NCI-H460 (cell line): ENCODE data around the gene WFDC9. TPM values are rescaled to one million over a fixed set of nuclear protein-coding genes. Genes with fewer than 3 reads are reported as not detected.
"Not testable (repeated sequence)": the region's sequence is repeated elsewhere in the genome, so short reads cannot be mapped to it uniquely, and the experiment has no call there.

Experiments used
- DNase-seq: peaks from one replicate; pipeline ENCODE4 v3.0.0-alpha.2; 2016; ENCODE audit warnings: low read depth; ENCODE audit errors: extremely low read depth
- polyA plus RNA-seq: library from polyadenylated mRNA; depleted of rRNA; stranded (reverse); fragments of >200 nt; gene quantifications from 2 replicates; pipeline ENCODE4 v1.2.3, GENCODE V29; 2014; cell fraction: nucleus; rRNA removed
- total RNA-seq: library from RNA; depleted of rRNA; stranded (reverse); fragments of >200 nt; shearing (Covaris generic); gene quantifications from 2 replicates; pipeline ENCODE4 v1.2.3, GENCODE V29; 2014; rRNA removed

Gene WFDC9
- total RNA-seq, result not detected in 2 replicates
- polyA plus RNA-seq, result not detected in 2 replicates

- DNase-seq, result no peak
Observed at GRCh38 chr20:45631184-45631583, at the start of gene WFDC9. TSS of gene WFDC9 (minus strand) at chr20:45631284. CDS start at chr20:45610181, 21,103 bp downstream.

DNA sequence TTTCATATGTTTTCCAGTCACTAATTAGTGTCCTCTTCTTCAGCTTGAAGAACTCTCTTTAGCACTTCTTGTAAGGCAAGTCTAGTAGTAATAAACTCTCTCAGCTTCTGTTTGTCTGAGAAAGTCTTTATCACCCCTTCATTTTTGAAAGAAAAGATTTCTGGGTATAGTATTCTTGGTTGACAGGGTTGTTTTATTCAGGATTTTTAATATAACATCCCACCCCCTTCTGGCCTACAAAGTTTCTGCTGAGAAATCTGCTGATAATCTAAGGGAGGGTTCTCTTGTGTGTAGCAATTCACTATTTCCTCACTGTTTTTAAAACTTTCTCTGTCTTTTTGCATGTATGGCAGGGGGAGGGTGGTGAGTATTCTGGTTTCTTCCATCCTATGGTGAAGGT, 48.6 kb upstream of the WFDC9 start:
- no peak for DNase-seq

DNA sequence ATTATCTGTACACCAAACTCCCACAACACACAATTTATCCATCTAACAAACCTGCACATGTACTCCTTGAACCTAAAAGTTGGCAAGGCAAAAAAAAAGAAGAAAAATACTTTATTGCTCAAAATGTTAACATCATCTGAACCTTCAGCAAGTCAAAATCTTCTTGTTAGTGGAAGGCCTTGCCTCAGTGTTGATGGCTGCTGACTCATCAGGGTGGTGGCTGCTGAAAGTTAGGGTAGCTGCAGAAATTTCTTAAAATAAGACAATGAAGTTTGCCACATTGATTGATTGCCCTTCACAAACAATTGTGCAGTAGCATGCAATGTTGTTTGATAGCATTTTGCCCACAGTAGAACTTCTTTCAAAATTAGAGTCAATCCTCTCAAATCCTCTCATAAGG, 41.7 kb upstream of the WFDC9 start:
- no peak for DNase-seq

DNA sequence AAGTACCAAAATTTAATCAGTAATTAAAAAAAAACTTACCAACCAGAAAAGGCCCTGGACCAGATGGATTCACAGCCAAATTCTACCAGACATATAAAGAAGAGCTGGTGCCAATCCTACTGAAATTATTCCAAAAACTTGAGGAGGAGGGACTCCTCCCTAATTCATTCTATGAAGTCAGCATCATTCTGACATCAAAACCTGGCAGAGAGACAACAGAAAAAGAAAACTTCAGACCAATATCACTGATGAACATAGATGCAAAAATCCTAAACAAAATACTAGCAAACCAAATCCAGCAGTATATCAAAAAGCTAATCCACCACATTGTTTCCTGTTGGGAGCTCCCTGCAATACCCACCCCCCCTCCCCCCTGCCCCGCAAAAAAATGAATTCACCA, 39.1 kb upstream of the WFDC9 start, which contains the start of gene WFDC11:
WFDC11 (minus strand) TSS at position 101 of the 400 bp plus-strand sequence. CDS start 19,639 bp downstream, outside the sequence.
- DNase-seq, result no peak

GRCh38 chr20:45657038-45657437, 26.0 kb upstream of the WFDC9 start:
- DNase-seq, result not testable (repeated sequence)

GRCh38 chr20:45651726-45652125, 20.6 kb upstream of the WFDC9 start:
- DNase-seq, result not testable (repeated sequence)

GRCh38 chr20:45649312-45649863, 18.3 kb upstream of the WFDC9 start:
- DNase-seq, result no peak

DNA sequence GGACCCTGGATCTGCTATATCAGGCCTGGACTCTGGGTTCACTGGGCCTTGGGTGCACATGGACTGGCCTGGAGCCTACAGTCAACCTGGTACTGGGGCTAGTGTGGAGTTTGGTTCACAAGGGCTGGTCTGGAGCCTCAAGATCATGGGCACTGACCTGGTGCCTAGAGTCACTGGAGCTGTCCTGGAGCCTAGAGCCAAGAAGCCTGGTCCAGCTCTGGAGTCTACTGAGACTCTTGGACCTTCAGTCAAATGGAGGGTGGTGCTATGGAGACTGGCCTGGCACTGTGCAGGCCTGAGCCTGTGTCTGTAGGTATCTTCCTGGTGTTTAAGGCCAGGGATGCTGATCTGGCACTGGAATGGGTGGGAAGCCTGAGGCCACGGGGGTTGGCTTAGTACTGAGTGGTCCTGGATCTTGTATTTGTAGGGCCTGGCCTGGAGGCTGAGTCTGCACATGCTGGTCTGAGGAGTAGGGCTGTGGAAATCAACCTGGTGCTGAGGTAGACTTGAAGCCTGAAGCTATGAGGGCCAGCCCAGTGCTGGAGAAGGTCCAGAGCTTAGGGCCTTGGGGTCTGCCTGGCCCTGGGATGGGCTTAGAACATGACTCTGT, 16.5 kb upstream of the WFDC9 start:
- DNase-seq, result no peak

DNA sequence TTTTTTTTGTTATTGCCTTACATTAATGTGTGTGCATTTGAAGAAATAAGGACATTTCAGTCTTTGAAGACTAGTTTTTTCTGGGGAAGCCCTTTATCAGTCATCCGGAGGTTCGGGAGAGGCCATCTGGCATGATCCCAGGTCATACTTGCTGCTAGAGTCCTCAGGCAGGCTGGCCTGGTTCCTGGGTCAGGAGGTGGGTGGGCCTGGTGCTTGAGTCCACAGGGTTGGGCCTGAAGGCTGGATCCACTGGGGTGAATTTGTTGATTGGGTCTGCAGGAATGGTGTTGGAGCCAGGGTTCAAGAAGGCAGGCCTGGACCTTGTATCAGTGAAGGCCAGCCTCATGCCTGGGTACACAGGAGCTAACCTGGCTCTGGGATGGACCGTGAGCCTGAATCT, 15.8 kb upstream of the WFDC9 start:
- no peak for DNase-seq

- DNase-seq, result not testable (repeated sequence)
Observed at GRCh38 chr20:45645869-45646268, 14.8 kb upstream of the WFDC9 start.

DNA sequence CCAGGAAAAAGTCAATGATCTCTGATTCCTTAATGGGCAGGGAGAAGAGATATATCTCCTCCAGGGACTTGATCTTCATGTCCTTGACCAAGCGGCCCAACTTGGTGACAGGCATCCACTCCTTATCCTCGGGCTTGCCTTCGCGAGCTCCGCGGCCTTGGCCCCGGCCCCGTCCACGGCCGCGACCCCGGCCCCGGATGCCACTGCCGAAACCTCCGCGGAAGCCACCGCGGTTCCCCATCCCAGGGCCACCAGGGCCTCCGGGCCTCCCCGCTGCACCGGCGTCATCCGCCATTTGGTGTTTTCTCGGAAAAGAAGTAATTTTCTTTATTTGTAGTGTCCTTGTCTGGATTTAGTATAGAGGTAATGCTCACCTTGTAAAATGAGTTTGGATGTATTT, 10.0 kb upstream of the WFDC9 start:
- not testable (repeated sequence) for DNase-seq

- DNase-seq, result no peak
Observed at GRCh38 chr20:45639687-45640086, 8.6 kb upstream of the WFDC9 start.

- DNase-seq, result no peak
Observed at GRCh38 chr20:45636513-45636912, 5.4 kb upstream of the WFDC9 start.

- DNase-seq, result no peak
Observed at GRCh38 chr20:45630371-45630770, 713 bp downstream of the WFDC9 start.

GRCh38 chr20:45629496-45630100, 1.5 kb downstream of the WFDC9 start, which contains the start of gene WFDC10A:
TSS of gene WFDC10A (plus strand) at chr20:45629739. CDS start at chr20:45629814, 75 bp downstream.
- peak; percentile 68 for DNase-seq

- no peak for DNase-seq
Observed at GRCh38 chr20:45626540-45626939, 4.5 kb downstream of the WFDC9 start.

DNA sequence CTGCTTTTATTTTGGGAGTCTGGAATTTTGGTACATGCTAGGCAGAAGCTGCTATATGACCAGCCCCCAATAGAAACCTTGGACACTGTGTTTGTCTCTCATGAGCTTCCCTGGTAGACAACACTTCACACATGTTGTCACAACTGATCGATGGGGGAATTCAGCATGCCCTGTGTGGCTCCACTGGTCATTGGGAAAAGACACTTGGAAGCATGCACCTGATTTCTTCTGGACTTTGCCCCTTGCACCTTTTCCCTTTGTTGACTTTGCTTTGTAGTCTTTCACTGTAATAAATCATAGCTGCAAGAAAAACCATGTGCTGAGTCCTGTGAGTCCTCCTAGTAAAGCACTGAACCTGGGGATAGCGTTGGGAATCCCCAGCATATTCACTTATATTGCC, 9.5 kb downstream of the WFDC9 start:
- DNase-seq, result no peak

- no peak for DNase-seq
Observed at GRCh38 chr20:45617591-45617990, 13.5 kb downstream of the WFDC9 start.

DNA sequence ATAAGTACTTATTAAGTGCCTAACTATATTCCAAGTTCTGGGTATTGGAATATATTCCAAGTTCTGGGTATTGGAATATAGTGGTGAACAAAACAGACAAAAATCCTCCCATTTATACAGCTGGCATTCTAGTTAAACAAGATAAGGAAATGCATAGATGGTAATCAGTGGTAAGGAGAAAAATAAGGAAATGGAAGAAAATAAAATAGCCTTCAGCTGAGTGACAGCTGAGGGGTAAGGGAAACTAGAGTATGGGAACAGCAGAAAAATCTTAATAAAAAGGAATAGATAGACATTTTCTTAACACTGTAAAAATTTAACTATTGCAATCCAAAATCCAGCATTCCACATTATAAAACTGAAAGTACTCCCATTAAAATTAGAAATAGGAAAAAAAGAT, 18.8 kb downstream of the WFDC9 start:
- no peak for DNase-seq

- DNase-seq, result no peak
Observed at GRCh38 chr20:45611054-45611453, 20.0 kb downstream of the WFDC9 start.

GRCh38 chr20:45607810-45608209, 23.3 kb downstream of the WFDC9 start:
- DNase-seq, result no peak

DNA sequence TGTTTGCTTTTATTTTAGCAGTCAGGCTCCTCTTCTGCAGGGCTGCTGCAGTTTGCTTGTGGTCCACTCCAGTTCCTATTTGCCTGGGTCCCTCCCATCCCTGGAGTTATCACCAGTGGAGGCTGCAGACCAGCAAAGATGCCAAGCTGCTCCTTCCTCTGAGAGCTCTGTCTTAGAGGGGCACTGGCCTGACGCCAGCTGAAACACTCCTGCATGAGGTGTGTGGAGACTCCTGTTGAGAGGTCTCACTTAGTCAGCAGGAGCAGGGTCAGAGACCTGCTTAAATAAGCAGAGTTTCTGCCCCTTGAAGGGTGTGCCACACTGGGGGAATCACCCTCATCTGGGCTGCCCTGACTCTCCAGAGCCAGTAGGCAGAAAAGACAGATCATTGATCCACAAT, 35.8 kb downstream of the WFDC9 start:
- DNase-seq, result no peak
